ENCODE data around the gene ROCK1. TPM values are rescaled to one million over a fixed set of nuclear protein-coding genes. Genes with fewer than 3 reads are reported as not detected.

ROCK1 gene
- total and polyA plus RNA-seq, 2 donors (not counting 1 experiment from before 2014, with no cell fraction given): 12.5 to 103 TPM

- Histone ChIP-seq H3K4me1 (ENCODE audit: control insufficient read depth in 2 of 2, insufficient read depth in 2 of 2, low read length in 2 of 2) (peaks cover 24 to 75% of the 10 kb centered on the region in 2 donors), H3K36me3 (replicated peaks in 1 of 2; ENCODE audit: control extremely low read depth in 1 of 2, control insufficient read depth in 1 of 2, extremely low read depth in 1 of 2, insufficient read depth in 2 of 2, low read length in 1 of 2) (peaks cover 0 to 1% of the 10 kb centered on the region in 2 experiments), H3K79me2 (ENCODE audit: control insufficient read depth, insufficient read depth, low read length) (peaks cover 99% of the 10 kb centered on the region), H3K27me3 (replicated peaks in 1 of 4; ENCODE audit: control extremely low read depth in 1 of 4, control insufficient read depth in 3 of 4, insufficient read depth in 4 of 4, low read length in 3 of 4) (no peaks in the 10 kb centered on the region), H3K9me3 (ENCODE audit: control extremely low read depth in 1 of 3, control insufficient read depth in 2 of 3, insufficient read depth in 1 of 3, low read length in 2 of 3) (peaks cover 0 to 2% (median 0%) of the 10 kb centered on the region in 3 donors), H3K27ac (ENCODE audit: low read length in 2 of 2) (peak overlapping the region in 1 of 2 donors; percentile 15), H2AFZ (ENCODE audit: insufficient read depth, low read depth, low read length, poor library complexity, severe bottlenecking) (no peak overlapping the region), H3K9ac (ENCODE audit: low read length) (no peak overlapping the region), H3K4me2 (replicated peaks; ENCODE audit: low read depth, low read length, poor library complexity, severe bottlenecking) (peak overlapping the region; percentile 60), H3K4me3 (ENCODE audit: control extremely low read depth in 1 of 5, extremely low read depth in 1 of 5, insufficient read depth in 1 of 5, low read depth in 2 of 5, low read length in 4 of 5) (no peak overlapping the region), H4K20me1 (ENCODE audit: control insufficient read depth, insufficient read depth, low read length, poor library complexity, severe bottlenecking) (peaks cover 77% of the 10 kb centered on the region)
- ChIA-PET CTCF (interaction anchor here (1.0 kb wide), 1 partner anchor 10 kb away, joined by 3 read pairs; the partner anchor contains the start of gene ROCK1), POLR2A (no interaction called here)
- DNase-seq (no peak), ATAC-seq (ENCODE audit: low read depth) (no peak)
- no peaks in the 10 kb centered on the region for H3K9me3 Mint-ChIP-seq (ENCODE audit: insufficient read depth)
- WGBS (ENCODE audit: insufficient coverage): no CpG with 5 or more reads among the region's 2 CpGs
- H3K27me3 Mint-ChIP-seq: no peaks in the 10 kb centered on the region
- TF ChIP-seq EZH2 (IDR thresholded peaks at IDR 0.05; ENCODE audit: borderline replicate concordance, insufficient read depth, low read depth, low read length, poor library complexity, severe bottlenecking) (no peak), CTCF (IDR thresholded peaks at IDR 0.05) (no peak)
- H3K4me3 Mint-ChIP-seq: no peak overlapping the region
- intact Hi-C loops (cut with micrococcal nuclease): no loop called here
- H3K4me1 Mint-ChIP-seq: peaks cover 70% of the 10 kb centered on the region
- peak overlapping the region; percentile 5 for H3K27ac Mint-ChIP-seq
These were observed 10.4 kb downstream of the ROCK1 start for GRCh38 chr18:21101172-21101571.

- CTCF ChIA-PET: interaction anchor here (1.0 kb wide), 1 partner anchor 11 kb away, joined by 3 read pairs; the partner anchor contains the start of gene ROCK1
- TF ChIP-seq CTCF (IDR thresholded peaks at IDR 0.05): no peak
- no peak for TF ChIP-seq EZH2 (IDR thresholded peaks at IDR 0.05; ENCODE audit: borderline replicate concordance, insufficient read depth, low read depth, low read length, poor library complexity, severe bottlenecking)
- intact Hi-C loops (cut with micrococcal nuclease): no loop called here
- peaks cover 20 to 70% of the 10 kb centered on the region in 2 donors for H3K4me1 ChIP-seq (ENCODE audit: control insufficient read depth in 2 of 2, insufficient read depth in 2 of 2, low read length in 2 of 2)
- H3K9ac ChIP-seq (ENCODE audit: low read length): no peak overlapping the region
- H3K4me1 Mint-ChIP-seq: peaks cover 70% of the 10 kb centered on the region
- POLR2A ChIA-PET: no interaction called here
- no peak for DNase-seq
- no peak overlapping the region for H2AFZ ChIP-seq (ENCODE audit: insufficient read depth, low read depth, low read length, poor library complexity, severe bottlenecking)
- H3K27me3 Mint-ChIP-seq: no peaks in the 10 kb centered on the region
- peaks cover 99% of the 10 kb centered on the region for H3K79me2 ChIP-seq (ENCODE audit: control insufficient read depth, insufficient read depth, low read length)
- H3K9me3 Mint-ChIP-seq (ENCODE audit: insufficient read depth): no peaks in the 10 kb centered on the region
- H3K4me3 Mint-ChIP-seq: peak overlapping the region; percentile 6
- peak overlapping the region; percentile 60 for H3K4me2 ChIP-seq (replicated peaks; ENCODE audit: low read depth, low read length, poor library complexity, severe bottlenecking)
- H3K27me3 ChIP-seq (replicated peaks in 1 of 4; ENCODE audit: control extremely low read depth in 1 of 4, control insufficient read depth in 3 of 4, insufficient read depth in 4 of 4, low read length in 3 of 4): no peaks in the 10 kb centered on the region
- no peak for ATAC-seq (ENCODE audit: low read depth)
- 71% methylated on average over 2 of the region's 2 CpGs for WGBS (ENCODE audit: insufficient coverage)
- H3K27ac Mint-ChIP-seq: peak overlapping the region; percentile 33
- peak overlapping the region in 1 of 2 donors; percentile 15 for H3K27ac ChIP-seq (ENCODE audit: low read length in 2 of 2)
- H4K20me1 ChIP-seq (ENCODE audit: control insufficient read depth, insufficient read depth, low read length, poor library complexity, severe bottlenecking): peaks cover 72% of the 10 kb centered on the region
- H3K4me3 ChIP-seq (ENCODE audit: control extremely low read depth in 1 of 5, extremely low read depth in 1 of 5, insufficient read depth in 1 of 5, low read depth in 2 of 5, low read length in 4 of 5): no peak overlapping the region
- peaks cover 0 to 2% (median 0%) of the 10 kb centered on the region in 3 donors for H3K9me3 ChIP-seq (ENCODE audit: control extremely low read depth in 1 of 3, control insufficient read depth in 2 of 3, insufficient read depth in 1 of 3, low read length in 2 of 3)
- peaks cover 0 to 1% of the 10 kb centered on the region in 2 experiments for H3K36me3 ChIP-seq (replicated peaks in 1 of 2; ENCODE audit: control extremely low read depth in 1 of 2, control insufficient read depth in 1 of 2, extremely low read depth in 1 of 2, insufficient read depth in 2 of 2, low read length in 1 of 2)
These were observed 10.9 kb downstream of the ROCK1 start for GRCh38 chr18:21100678-21101077.
